Hypothalamus (tissue), 51 donors: ENCODE data around the gene GLIS1.

Source experiments
- DNase-seq, 51 donors: peaks; one replicate each; lab custom pipeline; 2025; lab: John Stamatoyannopoulos, UW

GLIS1 gene

DNA sequence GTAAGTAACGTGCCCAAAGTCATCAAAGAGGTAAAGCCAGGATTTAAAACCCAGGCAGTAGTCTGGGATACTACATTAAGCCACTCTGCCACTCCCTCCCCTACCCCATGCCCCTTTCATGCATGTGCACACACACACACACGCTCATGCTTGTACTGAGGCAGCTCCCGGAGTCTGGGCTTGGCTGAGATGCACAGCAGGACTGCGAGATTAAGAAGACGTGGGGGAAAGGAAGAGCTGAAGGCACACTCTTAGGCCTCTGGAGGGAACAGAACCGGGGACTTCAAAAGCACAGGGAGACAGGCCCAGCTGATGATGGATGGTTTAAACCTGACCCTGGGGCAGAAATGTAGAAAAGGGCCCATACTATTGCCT, 98.3 kb downstream of the GLIS1 start:
- no peak for DNase-seq

DNA sequence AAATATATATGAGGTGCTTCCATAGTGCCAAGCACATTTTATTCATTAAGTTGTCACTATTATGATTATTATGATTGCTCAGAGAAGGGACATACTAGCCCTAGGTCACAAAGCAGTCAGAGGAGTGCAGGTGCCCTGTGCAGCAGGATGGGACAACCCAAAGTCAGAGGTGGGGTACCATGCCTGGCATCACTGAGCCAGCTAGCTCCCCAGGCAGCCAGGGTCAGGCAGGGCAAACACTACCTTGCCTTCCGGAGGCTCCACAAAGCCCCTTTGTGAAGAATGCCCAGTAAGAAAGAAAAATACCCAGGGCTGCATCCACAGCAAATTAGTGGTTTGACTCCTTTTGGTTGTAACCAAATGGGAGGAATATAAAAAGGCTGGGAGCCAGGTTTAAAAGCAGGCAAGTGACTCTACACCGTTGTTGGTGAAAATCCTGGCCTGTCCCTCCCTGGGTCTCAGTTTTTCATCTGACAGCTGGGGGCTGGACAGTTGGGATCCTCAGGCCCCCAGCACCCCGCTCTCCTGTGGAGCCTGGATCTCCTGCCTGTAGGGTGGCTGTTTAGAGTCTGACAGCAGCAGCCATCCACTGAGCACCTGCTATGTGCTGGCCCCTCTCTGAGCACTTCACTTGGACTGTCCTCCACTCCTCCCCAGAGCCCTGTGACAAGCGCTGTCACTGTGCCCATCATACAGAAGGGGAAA, 98.8 kb downstream of the GLIS1 start:
- DNase-seq, result no peak

DNA sequence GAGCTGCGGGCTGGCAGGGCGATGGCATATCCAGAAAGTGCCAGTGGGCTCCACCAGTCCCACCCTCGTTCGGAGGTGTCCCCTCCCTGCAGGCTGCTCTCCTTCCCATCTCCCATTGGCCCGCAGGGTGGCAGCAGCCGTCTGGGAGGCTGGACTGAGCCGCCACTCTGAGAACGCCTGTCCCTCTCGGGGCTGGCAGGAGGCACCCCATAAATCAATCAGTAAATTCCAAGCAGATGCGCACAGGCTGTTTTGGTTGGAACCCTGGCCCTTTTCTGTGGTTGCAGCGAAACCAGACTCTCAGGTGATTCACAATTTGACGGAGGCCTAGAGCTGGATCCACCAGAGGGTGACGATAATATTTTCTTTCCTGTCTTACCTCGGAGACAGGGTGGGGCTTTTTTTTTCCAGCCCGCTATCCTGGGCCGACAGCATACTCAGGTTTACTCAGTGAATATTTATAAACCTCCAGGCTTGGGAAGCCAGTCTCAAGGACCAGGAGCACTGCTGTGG, 99.7 kb downstream of the GLIS1 start:
- DNase-seq, result no peak

DNA sequence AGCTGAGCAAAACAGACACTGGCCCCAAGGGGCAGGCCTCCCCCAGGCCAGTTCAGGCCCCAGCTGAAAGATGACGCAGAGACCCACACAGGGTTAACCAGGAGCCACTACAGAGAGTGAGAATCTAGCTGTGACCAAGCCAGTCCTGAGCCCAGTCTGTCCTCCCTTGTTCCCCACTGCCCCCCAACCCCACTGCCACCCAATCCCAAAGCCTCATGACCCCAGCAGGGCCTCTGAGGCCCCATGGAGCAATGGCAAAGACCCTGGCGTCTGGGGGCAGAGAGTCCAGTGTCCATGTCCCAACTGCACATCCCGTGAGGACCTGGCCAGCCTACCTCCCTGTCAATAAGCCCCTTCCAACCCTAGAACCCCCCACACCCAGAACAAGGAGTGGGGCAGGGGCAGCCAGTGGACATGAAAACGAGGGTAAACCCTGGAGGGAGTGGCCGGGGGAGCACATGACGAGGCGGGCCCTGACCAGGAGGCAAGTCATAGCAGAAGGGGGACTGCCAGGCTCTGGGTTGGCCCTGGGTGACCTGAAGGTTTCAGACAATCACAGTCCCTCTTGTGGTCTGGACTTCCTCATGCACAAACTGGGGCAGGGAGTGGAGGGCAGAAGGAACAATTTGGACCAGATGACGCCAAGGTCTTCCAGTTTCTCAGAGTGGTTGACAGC, 100.5 kb downstream of the GLIS1 start:
- DNase-seq, result no peak

DNA sequence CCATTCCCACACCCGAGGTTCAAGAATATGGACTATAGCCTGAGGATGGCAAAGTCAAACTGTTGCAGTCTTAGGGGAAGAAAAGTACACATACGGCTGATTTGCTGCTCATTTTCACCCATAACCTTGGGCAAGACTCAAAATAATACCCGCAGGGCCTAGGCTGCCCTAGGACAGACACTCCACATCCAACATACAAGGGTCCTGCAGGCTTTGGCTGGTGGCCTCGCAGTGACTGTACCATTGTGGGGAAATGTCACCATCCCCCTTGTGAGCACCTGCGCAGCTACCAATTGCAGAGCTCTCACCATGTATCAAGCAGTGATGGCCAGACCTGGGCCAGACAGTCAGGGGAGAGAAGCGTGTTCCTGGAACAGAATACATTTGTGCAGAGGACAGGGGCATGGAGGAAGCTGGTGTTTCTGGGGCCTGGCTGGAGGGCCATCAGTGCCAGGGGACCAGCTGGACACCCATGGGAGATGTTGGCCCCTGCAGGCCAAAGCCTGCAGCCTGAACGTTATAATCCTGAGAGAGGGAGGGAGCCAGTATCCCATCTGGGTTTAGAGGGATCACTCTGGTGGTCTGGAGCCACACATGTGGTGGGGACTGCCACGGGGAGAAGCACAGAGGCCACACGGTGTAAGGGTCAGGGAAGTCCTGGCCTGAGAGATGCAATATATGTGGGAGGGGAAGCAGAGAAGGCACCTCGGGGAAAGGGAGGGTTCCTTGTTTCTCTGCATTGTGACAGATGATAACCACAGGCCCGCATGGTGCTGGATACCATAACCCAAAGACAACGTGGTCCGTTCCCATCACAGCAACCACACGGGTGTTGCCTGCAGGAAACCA, 101.2 kb downstream of the GLIS1 start:
- DNase-seq, result no peak

DNA sequence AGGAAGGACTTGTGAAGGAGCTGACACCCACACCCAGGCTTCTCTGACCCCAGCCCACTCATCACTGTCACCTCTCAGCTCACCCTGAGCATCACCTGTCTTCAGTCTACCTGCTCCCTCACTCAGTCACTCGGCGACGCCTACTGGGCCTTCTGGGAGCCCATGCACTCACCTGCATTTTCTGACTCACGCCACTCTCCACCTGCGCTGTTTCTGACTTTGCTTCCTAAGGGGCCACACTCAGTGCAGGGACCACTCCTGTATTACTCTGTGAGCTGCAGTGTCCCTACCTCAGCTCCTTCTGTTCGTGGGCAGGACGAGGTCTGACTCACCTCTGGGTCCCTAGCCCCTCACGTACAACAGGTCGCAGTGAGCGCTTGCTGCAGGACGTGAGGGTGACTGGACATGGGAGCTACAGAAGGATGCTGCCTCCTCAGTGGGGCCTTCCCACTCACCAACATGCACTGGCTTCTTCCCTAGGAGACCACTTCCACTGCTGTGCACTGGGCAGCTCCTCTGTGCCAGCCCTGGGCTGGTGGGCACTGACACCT, 102.3 kb downstream of the GLIS1 start:
- no peak for DNase-seq

DNA sequence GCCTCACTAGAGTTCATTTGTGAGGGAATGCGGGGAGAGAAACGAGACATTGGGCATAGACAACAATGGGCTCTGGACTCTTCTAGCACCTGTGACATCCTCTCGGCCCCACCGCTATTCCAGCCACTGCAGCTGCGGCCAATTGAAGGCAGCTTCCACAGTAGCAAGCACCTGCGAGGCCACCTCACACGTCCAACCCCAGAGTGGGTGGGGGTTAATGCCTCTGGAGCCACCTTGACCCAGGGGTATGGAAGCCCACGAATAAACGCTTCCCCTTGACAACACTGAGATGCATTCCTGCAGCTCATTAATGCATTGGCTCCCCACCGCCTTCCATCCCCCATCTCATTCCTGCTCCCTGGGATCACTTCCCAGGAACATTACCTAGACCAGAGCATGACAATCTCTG, 104.4 kb downstream of the GLIS1 start:
- DNase-seq, result no peak

DNA sequence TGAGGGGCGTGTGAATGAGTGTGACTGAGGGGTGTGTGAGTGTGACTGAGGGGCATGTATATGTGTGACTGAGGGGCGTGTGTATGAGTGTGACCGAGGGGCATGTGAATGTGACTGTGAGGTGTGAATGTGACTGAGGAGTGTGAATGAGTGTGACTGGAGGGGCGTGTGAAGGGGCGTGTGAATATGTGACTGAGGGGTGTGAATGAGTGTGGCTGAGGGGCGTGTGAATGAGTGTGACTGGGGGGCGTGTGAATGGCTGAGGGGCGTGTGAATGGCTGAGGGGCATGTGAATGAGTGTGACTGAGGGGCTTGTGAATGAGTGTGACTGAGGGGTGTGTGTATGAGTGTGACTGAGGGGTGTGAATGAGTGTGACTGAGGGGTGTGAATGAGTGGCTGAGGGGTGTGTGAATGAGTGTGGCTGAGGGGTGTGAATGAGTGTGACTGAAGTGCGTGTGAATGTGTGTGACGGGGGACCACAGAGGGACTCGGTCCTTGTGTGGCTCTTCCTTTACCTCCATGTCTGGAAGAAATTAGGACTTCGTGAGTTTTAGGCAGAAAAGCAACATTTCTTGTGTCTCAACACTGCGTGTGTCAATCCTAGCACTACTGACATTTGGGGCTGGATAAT, 105.8 kb downstream of the GLIS1 start:
- DNase-seq, result no peak

DNA sequence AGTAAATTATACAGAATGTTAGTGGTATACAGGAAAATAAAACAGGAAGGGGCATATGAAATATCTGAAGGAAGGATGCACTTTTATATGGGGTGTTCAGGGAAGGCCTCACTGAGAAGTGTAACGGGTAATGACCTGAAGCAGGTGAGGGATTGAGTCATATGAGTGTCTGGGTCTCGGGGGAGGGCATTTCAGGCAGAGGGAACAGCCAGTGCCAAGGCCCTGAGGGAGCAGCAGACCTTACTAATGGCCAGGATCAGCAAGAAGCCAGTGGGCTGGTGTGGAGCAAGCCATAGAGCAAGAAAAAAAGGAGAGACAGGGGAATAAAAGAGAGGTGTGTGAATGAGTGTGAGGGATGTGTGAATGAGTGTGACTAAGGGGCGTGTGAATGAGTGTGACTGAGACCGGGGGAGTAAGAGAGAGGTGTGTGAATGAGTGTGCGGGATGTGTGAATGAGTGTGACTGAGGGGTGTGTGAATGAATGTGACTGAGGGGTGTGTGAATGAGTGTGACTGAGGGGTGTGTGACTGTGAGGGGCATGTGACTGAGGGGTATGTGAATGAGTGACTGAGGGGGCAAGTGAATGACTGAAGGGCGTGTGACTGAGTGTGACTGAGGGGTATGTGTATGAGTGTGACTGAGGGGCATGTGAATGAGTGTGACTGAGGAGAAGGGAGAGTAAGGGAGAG, 107.2 kb downstream of the GLIS1 start:
- DNase-seq, result no peak

DNA sequence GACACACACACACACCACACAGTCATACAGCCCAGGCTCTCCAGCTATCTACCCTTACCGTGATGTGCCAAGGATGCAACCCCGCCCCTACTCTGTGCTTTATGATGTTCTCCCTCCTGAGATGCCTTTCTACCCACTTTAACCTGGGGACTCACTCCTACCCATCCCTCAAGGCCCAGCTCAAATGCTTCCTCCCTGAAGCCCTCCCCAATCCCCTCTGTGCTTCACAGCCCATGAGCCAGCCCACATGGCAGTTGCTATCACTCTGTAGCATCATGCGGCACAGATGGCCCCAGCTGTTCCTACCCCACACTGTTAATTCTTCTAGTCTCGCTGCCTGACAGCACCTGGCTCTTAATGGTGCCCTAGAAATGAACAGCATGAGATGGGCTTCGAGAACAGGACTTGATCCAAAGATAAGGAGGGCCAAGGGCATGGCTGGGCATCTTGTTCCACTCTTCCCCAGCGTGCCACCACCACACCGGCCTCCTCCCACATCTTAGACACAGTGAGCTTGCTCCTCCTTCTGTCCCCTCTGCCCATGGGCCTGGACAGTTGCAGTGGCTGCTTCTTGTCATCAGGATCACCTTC, 109.8 kb downstream of the GLIS1 start:
- no peak for DNase-seq

DNA sequence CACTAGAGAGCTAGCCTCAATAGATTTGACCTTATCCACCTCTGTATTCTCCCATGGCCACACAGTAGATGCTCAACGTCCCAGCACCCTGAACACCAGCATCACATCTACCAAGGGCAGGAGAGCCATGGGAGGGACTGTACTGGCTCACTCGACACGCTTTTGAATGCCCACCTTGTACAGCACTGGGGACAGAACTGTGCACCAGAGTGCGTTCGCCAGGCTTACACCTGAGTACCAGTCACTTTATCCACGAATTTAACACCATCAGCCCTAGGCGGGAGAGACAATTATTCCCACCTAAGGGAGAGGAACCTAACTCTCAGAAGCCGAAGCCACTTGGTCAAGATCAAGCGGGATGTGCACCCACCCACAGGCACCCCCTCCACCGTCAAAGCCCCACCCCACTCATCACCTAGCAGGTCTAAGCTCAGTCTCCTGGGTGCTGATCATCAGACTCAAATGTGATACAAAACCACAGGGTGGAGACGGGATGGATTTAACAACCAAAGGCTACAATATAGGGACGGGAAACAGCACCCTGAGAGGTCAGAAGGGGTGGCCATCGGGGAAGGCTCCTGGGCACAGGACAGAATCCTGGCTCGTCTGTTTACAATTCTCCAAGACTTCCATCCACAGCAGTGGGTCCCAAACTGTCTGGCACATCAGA, 110.5 kb downstream of the GLIS1 start:
- no peak for DNase-seq

DNA sequence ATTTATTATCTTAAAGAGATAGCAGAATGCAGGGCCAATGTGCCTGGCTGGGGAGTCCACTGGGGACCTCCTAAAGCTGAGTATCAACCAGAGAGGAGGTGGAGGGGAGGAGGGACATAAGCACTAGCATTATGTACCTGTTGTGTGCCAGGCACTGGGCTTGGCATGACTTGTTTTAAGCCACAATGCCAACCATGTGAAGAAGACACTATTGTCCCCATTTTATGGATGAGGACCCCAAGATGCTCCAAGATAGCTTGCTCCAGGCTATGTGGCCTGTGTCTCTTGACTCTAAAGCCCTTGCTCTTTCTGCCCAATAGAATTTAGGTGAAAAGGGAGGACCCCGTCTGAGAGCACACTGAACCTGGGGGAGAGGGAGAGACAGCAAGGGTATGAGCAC, 111.3 kb downstream of the GLIS1 start:
- no peak for DNase-seq

DNA sequence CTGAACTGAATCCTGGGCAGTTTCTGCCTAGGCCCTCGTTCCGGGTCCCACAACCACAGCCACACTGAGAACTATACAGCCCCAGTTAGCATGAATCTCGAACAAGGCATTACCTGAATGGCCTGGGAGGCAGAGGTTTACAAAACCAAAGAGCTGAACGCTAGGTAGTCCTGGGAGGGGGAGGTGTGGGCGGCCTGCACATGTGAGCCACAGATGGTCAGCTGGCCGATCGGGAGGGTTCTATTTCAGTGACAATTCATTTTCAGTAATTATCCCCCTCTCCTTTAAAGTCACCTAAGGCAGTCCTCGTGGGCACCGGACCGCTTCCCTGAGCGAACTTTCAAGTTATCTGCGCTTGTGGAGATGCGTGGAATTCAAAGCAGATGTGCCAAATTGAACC, 111.9 kb downstream of the GLIS1 start:
- DNase-seq, result no peak

DNA sequence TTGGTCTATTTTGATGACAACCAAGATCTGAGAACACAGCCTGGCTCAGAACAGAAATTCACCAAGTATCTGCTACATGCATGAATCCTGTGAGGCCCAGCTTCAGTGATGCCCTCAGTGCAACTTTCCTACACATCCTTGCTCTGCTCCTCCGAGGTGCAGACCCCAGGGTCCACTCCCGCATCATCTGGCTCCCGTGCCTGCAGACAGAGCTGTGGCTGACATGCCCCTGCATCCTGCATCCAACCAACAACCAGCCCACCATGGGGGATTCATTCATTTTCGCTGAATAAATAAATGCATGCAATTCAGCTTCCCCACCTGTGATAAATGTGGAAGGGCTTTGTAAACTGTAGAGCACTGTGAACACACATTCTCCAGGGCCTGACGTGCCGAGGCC, 112.3 kb downstream of the GLIS1 start:
- no peak for DNase-seq

DNA sequence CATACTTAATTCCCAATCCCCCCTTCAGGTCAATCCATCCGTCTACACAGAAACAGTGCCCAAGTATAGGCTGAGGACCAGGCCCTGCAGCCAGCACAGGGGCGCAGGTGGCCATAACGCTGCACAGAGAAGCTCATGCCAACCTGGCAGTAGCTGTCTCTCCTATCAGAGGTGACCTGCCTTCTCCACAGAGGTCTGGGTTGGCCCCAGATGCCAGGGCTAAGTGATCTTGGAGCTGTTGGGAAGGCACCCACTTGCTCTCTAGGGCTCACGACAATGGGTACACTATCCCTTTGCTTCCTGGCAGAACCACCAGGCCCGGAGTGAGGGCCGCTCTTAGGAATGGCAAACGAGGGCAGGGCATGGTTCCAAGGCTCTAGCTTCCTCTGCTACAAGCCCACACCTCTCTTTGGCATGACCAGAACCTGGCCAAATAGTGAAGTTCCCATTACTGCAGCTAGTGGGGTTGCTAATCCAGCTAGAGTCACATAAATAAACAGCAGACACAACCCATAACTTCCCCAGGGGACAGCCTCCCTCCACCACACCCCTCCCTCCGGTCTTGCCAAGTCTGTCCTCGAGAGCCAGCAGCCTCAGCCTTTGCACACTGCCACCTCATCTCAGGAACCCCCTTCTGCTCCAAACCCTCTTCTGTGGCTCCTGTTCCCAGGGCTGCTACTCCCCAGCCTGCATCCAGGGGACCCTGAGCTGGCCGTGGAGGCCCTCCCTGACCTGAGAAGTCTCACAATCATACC, 113.0 kb downstream of the GLIS1 start:
- no peak for DNase-seq

DNA sequence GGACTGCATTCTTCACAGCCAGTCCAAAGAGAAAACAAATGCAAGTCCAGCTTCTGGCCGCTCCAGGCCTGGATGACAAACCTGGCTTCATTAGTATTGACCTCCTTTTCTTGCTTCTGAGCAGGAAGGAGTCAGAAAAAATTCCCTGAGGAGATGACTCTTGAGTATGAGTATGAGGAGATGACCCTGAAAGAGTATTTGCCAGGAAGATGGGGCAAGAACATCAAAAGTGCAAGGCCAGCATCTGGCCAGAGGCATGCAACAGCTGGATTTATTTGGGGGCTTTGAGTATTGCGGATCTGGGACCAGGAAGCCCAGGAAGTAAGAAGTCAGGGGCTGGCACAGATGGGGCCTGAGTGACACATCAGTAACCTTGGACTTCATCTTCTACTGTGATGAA, 113.9 kb downstream of the GLIS1 start:
- DNase-seq, result no peak

DNA sequence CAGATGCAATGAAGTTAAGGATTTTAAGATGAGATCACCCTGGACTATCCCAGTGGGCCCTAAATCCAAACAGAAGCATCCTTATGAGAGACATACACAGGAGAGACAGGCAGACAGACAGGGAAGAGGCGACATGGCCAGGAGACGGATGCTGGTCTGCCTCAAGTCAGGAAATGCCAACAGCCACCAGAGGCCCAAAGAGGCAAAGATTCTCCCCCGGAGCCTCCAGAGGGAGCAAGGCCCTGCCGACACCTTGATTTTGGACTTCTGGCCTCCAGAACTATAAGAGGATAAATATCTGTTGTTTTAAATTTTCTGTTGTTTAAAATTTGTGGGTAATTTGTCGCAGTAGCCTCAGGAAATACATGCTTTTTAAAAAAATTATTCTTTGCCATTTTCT, 116.4 kb downstream of the GLIS1 start:
- no peak for DNase-seq

DNA sequence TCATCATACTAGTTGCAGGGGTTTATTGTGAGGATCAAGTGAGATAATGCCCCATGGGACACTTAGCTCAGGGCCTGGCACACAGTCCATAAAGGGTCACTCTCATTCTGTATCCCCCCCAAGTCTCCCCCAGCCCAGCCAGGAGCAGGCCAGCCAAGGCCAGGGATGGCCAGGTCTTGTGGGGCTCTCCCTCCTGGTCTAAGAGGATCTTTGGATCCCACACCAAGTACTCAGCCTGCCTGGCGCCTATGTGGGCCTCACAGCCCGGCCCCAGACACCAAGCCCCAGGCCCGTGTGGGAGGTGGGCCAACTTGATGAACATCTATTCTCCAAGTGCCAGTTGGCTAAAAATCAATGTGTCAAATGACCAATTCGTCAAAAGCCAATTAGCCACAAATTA, 117.8 kb downstream of the GLIS1 start:
- no peak for DNase-seq
